ENCODE measurements around the gene HNRNPA1L2. TPM values are rescaled to one million over a fixed set of nuclear protein-coding genes. Genes with fewer than 3 reads are reported as not detected.
"Not testable (repeated sequence)": the region's sequence is repeated elsewhere in the genome, so short reads cannot be mapped to it uniquely, and the experiment has no call there.

Gene HNRNPA1L2
- total and polyA plus RNA-seq, 4 donors: 4.8 to 10.3 (median 8.3) TPM

DNA sequence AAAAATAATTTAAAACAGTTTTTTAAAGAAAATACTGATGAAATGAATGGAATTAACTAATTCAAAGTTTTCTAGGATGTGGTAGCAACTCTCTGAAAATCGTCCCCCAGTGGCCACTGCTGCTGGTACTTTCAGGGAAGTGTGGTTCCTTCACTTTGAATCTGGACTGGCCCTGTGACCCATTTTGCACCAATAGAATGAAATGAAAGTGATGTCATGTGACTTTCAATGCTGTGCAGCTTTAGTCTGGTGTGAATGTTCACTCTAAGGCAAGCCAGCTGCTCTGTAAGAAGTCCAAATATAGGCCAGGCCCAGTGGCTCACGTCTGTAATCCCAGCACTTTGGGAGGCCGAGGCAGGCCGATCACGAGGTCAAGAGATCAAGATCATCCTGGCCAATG lies 26.4 kb upstream of the HNRNPA1L2 start:
- Histone ChIP-seq H3K27ac (ENCODE audit: low read depth in 1 of 2, low read length in 1 of 2) (no peak overlapping the region), H3K4me1 (ENCODE audit: control insufficient read depth in 5 of 5, insufficient read depth in 5 of 5, low read length in 5 of 5) (peaks cover 0 to 5% (median 0%) of the 10 kb centered on the region in 5 donors), H3K9ac (ENCODE audit: insufficient read depth in 1 of 2, low read length in 2 of 2) (no peak overlapping the region), H3K27me3 (ENCODE audit: control insufficient read depth in 3 of 3, insufficient read depth in 3 of 3, low read length in 2 of 3) (no peaks in the 10 kb centered on the region), H3K36me3 (ENCODE audit: control insufficient read depth in 4 of 4, insufficient read depth in 4 of 4, low read length in 4 of 4) (no peaks in the 10 kb centered on the region), H3K4me3 (no peak overlapping the region), H3K9me3 (ENCODE audit: control insufficient read depth in 4 of 4, insufficient read depth in 3 of 4, low read length in 3 of 4) (no peaks in the 10 kb centered on the region)
- 89 to 95% methylated on average over 5 of the region's 5 CpGs for WGBS, 2 donors
- DNase-seq: no peak
- TF ChIP-seq, protein P1, sequence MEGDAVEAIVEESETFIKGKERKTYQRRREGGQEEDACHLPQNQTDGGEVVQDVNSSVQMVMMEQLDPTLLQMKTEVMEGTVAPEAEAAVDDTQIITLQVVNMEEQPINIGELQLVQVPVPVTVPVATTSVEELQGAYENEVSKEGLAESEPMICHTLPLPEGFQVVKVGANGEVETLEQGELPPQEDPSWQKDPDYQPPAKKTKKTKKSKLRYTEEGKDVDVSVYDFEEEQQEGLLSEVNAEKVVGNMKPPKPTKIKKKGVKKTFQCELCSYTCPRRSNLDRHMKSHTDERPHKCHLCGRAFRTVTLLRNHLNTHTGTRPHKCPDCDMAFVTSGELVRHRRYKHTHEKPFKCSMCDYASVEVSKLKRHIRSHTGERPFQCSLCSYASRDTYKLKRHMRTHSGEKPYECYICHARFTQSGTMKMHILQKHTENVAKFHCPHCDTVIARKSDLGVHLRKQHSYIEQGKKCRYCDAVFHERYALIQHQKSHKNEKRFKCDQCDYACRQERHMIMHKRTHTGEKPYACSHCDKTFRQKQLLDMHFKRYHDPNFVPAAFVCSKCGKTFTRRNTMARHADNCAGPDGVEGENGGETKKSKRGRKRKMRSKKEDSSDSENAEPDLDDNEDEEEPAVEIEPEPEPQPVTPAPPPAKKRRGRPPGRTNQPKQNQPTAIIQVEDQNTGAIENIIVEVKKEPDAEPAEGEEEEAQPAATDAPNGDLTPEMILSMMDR (IDR thresholded peaks at IDR 0.05; ENCODE audit: control extremely low read depth, extremely low read depth): no peak
- ATAC-seq (ENCODE audit: insufficient read depth, low FRiP score): no peak

DNA sequence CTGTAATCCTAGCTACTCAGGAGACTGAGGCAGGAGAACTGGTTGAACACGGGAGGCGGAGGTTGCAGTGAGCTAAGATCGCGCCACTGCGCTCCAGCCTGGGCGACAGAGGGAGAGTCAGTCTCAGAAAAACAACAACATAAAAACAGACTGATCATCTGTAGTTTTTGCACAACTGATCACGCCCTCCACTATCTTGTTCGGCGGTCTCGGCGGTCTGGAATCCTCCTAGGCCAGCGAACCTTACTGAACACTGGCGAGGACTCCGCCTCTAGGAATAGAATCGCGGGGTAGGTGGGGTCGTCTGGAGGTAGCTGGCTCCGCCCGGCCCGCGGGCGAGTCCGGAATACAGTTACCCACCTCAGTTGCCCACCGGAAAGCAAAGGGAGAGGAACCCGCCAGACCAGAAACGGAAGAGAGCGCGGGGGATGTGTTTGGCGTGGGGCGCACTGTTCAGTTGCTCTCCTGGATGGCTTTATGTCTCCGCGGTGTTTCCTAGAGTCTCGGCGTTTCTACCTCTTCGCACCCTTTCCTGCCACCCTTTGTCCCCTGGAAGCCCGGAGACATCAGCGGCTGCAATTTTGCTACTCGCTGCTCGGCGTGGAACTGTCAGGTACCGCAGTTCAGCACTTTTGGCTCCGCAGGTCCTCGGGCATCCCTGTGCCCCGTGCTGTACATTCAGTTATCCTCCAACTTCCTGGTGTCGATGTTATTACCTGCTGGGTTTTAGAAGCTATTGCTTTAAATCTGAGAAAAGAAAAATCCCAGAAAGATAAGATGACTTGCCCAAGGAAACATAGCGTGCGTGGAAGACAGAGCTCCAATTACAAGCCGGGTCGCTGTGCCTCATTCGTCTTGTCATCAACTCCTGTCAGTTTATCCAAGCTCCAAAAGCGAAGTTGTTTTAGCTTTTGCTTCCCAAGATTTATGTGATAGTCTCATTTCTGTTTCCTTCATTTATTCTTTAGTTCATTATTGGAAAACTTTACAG lies 24.9 kb upstream of the HNRNPA1L2 start:
- H3K27me3 ChIP-seq (ENCODE audit: control insufficient read depth in 3 of 3, insufficient read depth in 3 of 3, low read length in 2 of 3): no peaks in the 10 kb centered on the region
- peak overlapping the region; percentile 43 to 71 for H3K27ac ChIP-seq (ENCODE audit: low read depth in 1 of 2, low read length in 1 of 2)
- peaks cover 0 to 3% (median 1%) of the 10 kb centered on the region in 4 donors for H3K36me3 ChIP-seq (ENCODE audit: control insufficient read depth in 4 of 4, insufficient read depth in 4 of 4, low read length in 4 of 4)
- 0 to 1% methylated on average over 51 of the region's 51 CpGs for WGBS, 2 donors
- peak overlapping the region; percentile 52 to 89 for H3K9ac ChIP-seq (ENCODE audit: insufficient read depth in 1 of 2, low read length in 2 of 2)
- H3K4me3 ChIP-seq: peak overlapping the region; percentile 77
- peaks cover 0 to 5% (median 0%) of the 10 kb centered on the region in 5 donors for H3K4me1 ChIP-seq (ENCODE audit: control insufficient read depth in 5 of 5, insufficient read depth in 5 of 5, low read length in 5 of 5)
- ATAC-seq (ENCODE audit: insufficient read depth, low FRiP score): peak; percentile 95
- peak; percentile 87 to 93 (median 88) for DNase-seq
- TF ChIP-seq, protein P1 (IDR thresholded peaks at IDR 0.05; ENCODE audit: control extremely low read depth, extremely low read depth): no peak
- H3K9me3 ChIP-seq (ENCODE audit: control insufficient read depth in 4 of 4, insufficient read depth in 3 of 4, low read length in 3 of 4): no peaks in the 10 kb centered on the region

DNA sequence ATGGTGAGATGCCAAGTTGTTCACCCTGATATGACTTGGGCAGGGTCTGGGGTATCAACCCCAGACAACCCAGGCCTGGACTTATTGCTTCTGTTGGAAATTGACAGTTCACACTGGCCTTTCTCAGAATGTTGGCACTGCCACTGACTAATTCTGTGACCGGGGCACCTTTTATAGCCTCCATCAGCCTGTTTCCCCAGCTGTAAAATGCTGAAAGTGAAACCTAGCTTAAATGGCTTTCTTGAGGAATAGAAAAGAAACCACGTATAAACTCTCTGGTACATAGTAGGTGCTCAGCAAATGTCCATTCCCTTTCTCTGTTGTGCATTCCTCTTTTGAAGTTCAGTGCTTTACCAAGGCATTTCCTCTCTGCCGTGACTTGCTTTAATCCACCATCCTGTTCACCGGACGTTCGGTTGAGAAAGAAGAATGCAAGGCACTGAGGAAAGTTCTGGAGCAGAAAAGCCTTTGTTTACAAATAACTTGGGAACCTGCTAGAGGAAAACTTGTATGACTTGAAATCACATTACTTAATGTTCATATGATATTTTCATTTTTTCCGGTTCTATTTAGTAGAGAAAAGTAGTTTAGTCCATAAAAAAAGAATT lies 11.0 kb upstream of the HNRNPA1L2 start:
- H3K9ac ChIP-seq (ENCODE audit: insufficient read depth in 1 of 2, low read length in 2 of 2); H3K27me3 ChIP-seq (ENCODE audit: control insufficient read depth in 3 of 3, insufficient read depth in 3 of 3, low read length in 2 of 3); DNase-seq; ATAC-seq (ENCODE audit: insufficient read depth, low FRiP score); H3K27ac ChIP-seq (ENCODE audit: low read depth in 1 of 2, low read length in 1 of 2); H3K4me3 ChIP-seq; H3K9me3 ChIP-seq (ENCODE audit: control insufficient read depth in 4 of 4, insufficient read depth in 3 of 4, low read length in 3 of 4); H3K4me1 ChIP-seq (ENCODE audit: control insufficient read depth in 5 of 5, insufficient read depth in 5 of 5, low read length in 5 of 5): not testable (repeated sequence)
- 39 to 59% methylated on average over 7 of the region's 7 CpGs for WGBS, 2 donors
- H3K36me3 ChIP-seq (ENCODE audit: control insufficient read depth in 4 of 4, insufficient read depth in 4 of 4, low read length in 4 of 4): peaks cover 0 to 10% (median 7%) of the 10 kb centered on the region in 4 donors

Data from lung (tissue), 12 donors.